Suppressor macrophage treated with lipopolysaccharide for 4 hours (primary cell): Measurements from ENCODE around the gene ZNF226.
A peak's percentile ranks its signal among the peaks of the same experiment; 100 is the strongest.
"Not testable (repeated sequence)": the region's sequence is repeated elsewhere in the genome, so short reads cannot be mapped to it uniquely, and the experiment has no call there.

ENCODE experiments used
- DNase-seq: peaks from one replicate; pipeline ENCODE4 v3.0.0-alpha.2; 2020

Gene ZNF226

DNA sequence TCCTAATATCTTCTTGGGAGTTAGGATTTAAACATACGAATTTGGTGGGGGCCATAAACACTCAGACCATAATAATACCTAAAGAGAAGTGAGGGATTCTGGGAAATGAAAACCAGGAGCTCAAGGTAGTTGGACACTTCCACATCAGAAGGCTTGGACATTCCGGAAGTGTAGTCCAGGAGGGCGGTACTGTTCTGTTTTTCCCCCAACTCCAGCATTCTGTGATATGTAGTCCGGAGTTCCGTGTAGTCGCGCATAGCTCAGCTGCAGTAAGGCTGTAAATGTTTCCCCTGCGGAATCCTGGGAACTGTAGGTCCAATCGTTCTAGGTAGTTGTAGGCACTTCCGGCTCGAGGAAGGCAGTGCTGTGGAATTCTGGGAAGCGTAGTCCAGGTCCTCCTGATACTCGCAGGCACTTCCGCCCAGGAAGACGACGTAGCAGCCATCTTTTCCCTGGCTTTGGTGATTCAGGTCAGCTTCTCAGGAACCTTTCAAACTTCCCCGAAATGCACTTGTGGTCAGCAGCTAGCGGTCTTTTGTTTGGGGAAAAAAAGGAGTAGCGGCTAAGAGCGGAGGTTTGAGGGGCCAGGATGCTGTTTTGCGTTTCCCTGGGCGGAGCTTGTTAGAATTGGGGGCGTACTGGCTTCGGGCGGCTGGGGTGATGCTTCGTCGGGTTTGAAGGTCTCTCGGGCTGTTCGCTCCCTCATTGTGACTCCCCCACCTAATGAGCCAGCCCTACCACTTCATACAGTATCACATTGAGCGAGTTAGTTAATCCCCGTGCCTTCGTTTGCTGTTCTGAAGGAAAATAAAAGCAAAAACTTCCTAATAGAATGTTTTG is at the start of gene ZNF226:
Gene ZNF226 (plus strand): TSS at position 428 of the 840 bp plus-strand sequence. CDS start 4,981 bp downstream, outside the sequence.
- peak; percentile 95 for DNase-seq

DNA sequence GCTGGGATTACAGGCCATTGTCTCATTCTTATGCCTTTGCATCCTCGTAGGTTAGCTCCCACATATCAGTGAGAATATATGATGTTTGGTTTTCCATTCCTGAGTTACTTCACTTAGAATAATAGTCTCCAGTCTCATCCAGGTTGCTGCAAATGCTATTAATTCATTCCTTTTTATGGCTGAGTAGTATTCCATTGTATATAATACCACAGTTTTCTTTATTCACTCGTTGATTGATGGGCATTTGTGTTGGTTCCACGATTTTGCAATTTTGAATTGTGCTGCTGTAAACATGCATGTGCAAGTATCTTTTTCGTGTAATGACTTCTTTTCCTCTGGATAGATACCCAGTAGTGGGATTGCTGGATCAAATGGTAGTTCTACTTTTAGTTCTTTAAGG is 43.7 kb upstream of the ZNF226 start:
- not testable (repeated sequence) for DNase-seq

GRCh38 chr19:44131955-44132354 is 32.9 kb upstream of the ZNF226 start:
- no peak for DNase-seq

GRCh38 chr19:44141191-44142058 is 23.5 kb upstream of the ZNF226 start, which contains the start of gene ZNF234:
Gene ZNF234, plus strand, starts transcription at chr19:44141554. Its CDS starts 3,079 bp downstream, at chr19:44144633.
- peak; percentile 83 for DNase-seq

- DNase-seq, result peak; percentile 38
Observed at GRCh38 chr19:44142059-44142433, 22.9 kb upstream of the ZNF226 start.

DNA sequence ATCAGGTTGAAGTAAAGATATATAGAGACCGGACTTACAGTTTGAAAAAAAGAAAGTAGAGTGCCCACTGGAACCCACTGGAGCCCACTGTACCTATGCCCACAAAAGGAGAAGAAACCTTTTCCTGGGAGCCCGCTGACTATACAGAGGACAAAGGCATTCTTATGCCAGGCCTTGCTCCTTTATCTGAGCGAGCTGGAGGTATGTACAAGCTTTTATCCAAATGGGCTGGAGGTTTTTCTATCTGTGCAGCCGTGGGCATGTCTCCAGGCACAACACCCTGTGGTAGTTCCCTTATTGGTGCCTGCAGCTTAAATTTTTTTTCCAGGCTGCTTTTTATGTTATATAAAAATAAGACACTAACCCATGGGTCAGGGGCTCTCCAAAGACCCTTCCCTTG is 15.1 kb upstream of the ZNF226 start:
- DNase-seq, result no peak

DNA sequence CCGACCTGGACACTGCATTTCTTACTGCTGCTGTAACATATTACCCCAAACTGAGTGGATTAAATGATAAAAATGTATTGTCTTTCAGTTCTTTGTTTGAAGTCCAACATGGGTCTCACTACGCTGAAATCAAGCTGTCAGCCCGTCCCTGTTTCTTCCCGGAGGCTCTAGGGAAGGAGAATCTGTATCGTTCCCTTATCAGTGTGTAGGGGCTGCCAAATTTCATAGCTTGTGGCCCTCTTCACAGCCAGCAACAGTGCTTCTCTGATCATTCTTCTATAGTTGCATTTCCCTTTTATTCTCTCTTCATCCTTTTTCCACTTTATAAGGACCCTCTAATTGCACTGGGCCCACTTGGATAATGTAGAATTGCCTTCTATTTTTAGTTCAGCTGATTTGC is 13.4 kb upstream of the ZNF226 start:
- no peak for DNase-seq

DNA sequence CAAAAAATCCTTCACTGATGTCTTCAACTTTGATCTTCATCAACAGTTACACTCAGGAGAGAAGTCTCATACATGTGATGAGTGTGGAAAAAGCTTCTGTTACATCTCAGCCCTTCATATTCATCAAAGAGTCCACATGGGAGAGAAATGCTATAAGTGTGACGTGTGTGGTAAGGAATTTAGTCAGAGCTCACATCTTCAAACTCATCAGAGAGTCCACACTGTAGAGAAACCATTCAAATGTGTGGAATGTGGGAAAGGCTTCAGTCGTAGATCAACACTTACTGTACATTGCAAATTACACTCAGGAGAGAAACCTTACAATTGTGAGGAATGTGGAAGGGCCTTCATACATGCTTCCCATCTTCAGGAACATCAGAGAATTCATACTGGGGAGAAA is 8.4 kb upstream of the ZNF226 start:
- no peak for DNase-seq

DNA sequence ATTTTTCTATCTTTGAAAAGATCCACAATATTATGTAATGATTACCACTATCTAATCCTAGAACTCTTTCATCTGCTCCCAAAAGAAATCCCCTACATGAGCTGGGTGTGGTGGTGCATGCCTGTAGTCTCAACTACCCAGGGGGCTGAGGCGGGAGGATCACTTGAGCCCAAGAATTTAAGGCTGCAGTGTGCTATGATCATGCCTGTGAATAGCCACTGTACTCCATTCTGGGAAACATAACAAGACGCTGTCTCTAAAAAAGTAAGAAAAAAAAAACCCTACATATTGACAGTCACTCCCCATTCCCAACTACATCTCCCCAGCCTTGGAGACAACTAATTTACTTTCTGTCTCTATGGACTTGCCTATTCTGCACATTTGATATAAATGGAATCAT is 1.1 kb upstream of the ZNF226 start:
- no peak for DNase-seq

GRCh38 chr19:44164327-44164672 is 600 bp upstream of the ZNF226 start:
- no peak for DNase-seq

- not testable (repeated sequence) for DNase-seq
Observed at GRCh38 chr19:44170660-44171059, 5.8 kb downstream of the ZNF226 start.

DNA sequence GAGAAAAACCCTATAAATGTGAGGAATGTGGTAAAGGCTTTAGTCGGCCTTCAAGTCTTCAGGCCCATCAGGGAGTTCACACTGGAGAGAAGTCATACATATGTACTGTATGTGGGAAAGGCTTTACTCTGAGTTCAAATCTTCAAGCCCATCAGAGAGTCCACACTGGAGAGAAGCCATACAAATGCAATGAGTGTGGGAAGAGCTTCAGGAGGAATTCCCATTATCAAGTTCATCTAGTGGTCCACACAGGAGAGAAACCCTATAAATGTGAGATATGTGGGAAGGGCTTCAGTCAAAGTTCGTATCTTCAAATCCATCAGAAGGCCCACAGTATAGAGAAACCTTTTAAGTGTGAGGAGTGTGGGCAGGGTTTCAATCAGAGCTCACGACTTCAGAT is 11.7 kb downstream of the ZNF226 start:
- DNase-seq, result no peak

GRCh38 chr19:44180968-44181367 is 16.1 kb downstream of the ZNF226 start:
- DNase-seq, result no peak

DNA sequence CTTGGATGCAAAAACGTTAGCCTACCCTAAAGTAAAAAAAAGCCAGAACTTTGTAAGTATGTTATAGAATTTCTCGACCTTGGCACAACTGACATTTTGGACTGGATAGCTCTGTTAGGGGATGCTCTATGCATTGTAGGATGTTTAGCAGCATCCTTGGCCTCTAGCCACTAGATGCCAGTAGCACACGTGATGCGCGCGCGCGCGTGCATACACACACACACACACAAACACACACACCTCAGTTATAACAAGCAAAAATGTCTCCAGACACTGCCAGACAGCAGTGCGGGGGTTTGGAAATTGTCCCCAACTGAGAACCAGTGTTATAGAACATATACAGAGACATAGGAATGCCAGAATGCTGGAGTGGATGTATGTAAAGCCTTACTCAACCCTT is 17.2 kb downstream of the ZNF226 start:
- no peak for DNase-seq

GRCh38 chr19:44190020-44190419 is 25.1 kb downstream of the ZNF226 start:
- no peak for DNase-seq

GRCh38 chr19:44192127-44192526 is 27.2 kb downstream of the ZNF226 start:
- no peak for DNase-seq

GRCh38 chr19:44196772-44197171 is 31.9 kb downstream of the ZNF226 start:
- DNase-seq, result no peak

DNA sequence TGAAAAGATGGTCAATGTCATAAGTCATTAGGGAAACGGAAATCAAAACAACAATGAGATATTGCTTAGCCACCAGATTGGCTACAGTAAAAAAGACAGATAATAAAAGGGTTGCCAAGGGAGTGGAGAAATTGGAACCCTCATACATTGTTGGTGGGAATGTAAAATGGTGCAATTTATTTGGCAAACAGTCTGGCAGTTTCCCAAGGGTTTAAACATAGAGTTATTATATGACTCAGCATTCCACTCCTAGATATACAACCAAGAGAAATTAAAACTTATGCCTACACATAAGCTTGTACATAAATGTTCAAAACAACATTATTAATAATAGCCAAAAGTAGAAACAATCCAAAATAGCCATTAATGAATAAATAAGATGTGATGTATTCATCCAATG is 37.6 kb downstream of the ZNF226 start:
- DNase-seq, result no peak

DNA sequence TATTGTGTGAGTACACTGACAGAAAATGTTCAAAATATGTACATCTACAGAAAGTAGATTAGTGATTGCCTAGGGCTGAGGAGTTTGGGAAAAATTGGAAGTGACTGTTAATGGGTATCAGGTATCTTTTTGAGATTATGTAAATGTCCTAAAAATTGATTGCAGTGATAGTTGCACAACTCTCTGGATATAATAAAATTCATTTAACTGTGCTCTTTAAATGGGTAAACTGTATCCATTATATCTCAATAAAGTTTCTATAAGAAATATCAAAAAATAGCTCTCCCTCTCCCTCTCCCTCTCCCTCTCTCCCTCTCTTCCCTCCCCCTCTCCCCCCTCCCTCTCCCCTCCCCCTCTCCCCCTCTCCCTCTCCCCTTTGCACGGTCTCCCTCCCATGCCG is 38.1 kb downstream of the ZNF226 start:
- no peak for DNase-seq

GRCh38 chr19:44203877-44204276 is 39.0 kb downstream of the ZNF226 start:
- DNase-seq, result not testable (repeated sequence)

GRCh38 chr19:44204772-44205171 is 39.9 kb downstream of the ZNF226 start:
- no peak for DNase-seq

GRCh38 chr19:44207126-44207803 is 42.4 kb downstream of the ZNF226 start:
- DNase-seq, result peak; percentile 96

DNA sequence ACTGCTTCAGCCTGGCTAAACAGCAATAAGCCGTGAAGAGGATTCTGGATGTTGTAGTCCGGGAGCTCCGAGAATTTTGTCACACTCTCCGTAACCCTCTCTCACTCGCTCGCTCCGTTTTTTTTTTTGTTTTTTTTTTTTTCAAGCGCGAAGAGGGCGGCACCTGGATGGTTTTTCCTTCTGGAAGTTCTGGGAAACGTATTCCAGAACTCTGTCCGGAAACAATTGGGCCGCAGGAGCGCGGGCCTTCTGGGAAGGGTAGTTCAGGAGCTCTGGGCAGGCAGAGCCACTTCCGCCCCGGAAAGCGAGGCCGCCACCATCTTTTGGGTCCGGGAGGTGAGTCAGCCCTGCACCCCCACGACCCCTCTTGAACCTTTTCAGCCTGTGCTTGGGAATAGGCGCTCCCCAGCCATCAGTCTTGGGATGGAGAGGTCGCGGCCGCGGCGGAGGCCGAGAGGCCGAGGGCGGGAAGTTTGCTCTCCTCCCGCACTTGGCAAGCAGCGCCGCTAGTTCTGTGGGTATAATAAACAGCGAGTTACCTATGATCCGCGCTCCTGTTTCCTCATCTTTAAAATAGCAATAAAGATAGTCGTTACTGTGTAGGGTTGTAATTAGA is 47.5 kb downstream of the ZNF226 start, which contains the start of gene ZNF227:
Gene ZNF227 (plus strand): TSS at position 283 of the 616 bp plus-strand sequence. CDS start 5,261 bp downstream, outside the sequence.
- DNase-seq, result peak; percentile 82
